Stimulated activated CD4-positive, alpha-beta T cell treated with anti-CD3 and anti-CD28 coated beads, Interleukin-4, amount 100 ng/mL, for 48 hours (primary cell): ENCODE data around the gene LRCH3.
"Not testable (repeated sequence)": the region's sequence is repeated elsewhere in the genome, so short reads cannot be mapped to it uniquely, and the experiment has no call there.

ENCODE experiments used
- DNase-seq, 2 donors: peaks; one replicate each; pipeline ENCODE4 v3.0.0-alpha.2; 2020; ENCODE audit warnings: low read depth in 2 of 2

LRCH3 gene

DNA sequence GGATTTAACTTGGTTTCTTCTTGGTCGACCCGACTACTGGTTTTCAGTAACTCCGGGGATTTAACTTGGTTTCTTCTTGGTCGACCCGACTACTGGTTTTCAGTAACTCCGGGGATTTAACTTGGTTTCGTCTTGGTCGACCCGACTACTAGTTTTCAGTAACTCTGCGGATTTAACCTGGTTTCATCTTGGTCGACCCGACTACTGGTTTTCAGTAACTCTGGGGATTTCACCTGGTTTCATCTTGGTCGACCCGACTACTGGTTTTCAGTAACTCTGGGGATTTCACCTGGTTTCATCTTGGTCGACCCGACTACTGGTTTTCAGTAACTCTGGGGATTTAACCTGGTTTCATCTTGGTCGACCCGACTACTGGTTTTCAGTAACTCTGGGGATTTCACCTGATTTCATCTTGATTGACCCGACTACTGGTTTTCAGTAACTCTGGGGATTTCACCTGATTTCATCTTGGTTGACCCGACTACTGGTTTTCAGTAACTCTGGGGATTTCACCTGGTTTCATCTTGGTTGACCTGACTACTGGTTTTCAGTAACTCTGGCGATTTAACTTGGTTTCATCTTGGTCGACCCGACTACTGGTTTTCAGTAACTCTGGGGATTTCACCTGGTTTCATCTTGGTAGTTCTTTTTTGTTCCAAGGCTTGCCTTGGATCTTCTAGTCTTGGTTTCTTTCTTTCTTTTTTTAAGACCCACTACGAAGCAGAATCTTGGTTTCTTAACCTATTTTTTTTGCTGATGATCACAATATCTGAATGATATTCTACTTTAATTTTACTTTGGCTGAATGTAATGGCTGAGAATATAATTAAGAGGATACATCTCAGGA is 130.6 kb downstream of the LRCH3 start:
- not testable (repeated sequence) for DNase-seq

DNA sequence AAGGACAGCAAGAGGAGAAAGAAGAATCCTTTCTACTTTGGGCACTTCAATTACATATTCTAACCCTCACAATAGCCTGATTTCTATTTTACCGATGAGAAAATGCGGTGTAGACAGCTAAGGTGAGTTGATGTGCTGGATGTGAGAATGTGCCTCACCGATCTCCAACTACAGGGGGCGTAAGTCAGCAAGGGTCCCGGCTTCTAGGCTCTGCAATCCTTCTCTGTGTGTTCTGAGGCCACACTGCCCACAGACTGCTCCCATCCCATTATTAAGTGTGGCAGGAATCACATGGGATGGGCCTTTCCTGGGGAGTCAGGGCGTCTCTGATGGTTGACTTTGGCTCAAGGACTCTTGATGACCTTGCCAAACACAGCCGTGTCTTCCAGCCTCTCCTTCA is 135.4 kb downstream of the LRCH3 start:
- no peak for DNase-seq

DNA sequence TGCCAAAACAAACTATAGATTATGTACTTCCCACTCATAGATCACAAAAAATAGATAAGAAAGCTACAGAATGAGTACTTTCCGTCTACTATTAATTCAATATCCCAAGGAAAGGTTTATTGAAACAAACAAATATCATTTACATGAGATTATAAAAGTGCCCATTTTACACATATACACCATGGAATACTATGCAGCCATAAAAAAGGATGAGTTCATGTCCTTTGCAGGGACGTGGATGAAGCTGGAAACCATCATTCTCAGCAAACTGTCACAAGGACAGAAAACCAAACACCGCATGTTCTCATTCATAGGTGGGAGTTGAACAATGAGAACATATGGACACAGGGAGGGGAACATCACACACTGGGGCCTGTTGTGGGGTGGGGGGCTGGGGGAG is 136.5 kb downstream of the LRCH3 start:
- not testable (repeated sequence) for DNase-seq

DNA sequence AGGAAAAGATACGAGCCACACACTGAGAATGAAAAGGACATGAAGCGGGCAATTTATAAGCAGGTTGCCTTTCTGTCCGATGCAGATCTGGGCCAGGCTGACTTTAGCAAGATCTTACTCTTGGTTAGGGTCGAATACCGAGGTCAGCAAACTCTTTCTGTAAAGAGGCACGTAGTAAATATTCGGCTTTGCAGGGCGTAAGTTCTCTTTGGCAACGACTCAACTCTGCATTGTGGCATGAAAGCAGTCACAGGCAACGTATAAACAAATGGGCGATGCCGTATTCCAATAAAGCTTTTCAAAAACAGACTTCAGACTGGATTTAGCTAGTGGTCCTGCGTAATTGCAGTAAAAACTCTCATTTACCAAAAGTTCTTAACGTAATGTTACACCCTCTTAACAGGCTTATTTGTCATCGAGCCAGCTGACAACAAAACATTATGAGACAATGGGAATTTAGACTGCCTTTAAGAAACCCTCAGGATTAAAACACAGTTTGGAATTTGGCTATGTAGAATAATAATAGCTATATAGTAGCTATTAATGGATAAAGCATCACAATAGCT is 145.8 kb downstream of the LRCH3 start:
- DNase-seq: no peak
